ENCODE data around the gene MAS1. TPM values are rescaled to one million over a fixed set of nuclear protein-coding genes. Genes with fewer than 3 reads are reported as not detected.

MAS1 gene
- total and polyA plus RNA-seq, 2 of the 13 experiments (the other 11 are each of a cell fraction or from before 2014, with no cell fraction given): not detected

- TF ChIP-seq SOX13 (IDR thresholded peaks at IDR 0.05) (no peak), SOX13 (CRISPR knock-in tag; conservative IDR thresholded peaks at IDR 0.05 in 1 of 2, IDR thresholded peaks at IDR 0.05 in 1 of 2) (peak in 1 of 2 experiments; percentile 73; a peak in 2 of 4 replicates), ZNF672 (CRISPR knock-in tag; IDR thresholded peaks at IDR 0.05) (no peak), EED (CRISPR knock-in tag; IDR thresholded peaks at IDR 0.05) (no peak), ZFP36L2 (CRISPR knock-in tag; IDR thresholded peaks at IDR 0.05) (no peak), ZNF24 (IDR thresholded peaks at IDR 0.05) (no peak), ATF1 (CRISPR knock-in tag; IDR thresholded peaks at IDR 0.05) (no peak), MYPOP (CRISPR knock-in tag; IDR thresholded peaks at IDR 0.05) (no peak), ZNF564 (CRISPR knock-in tag; IDR thresholded peaks at IDR 0.05) (no peak), ZNF441 (CRISPR knock-in tag; IDR thresholded peaks at IDR 0.05; ENCODE audit: borderline replicate concordance) (no peak), ZMYM3 (CRISPR knock-in tag; IDR thresholded peaks at IDR 0.05) (no peak), ZNF446 (CRISPR knock-in tag; IDR thresholded peaks at IDR 0.05) (no peak), ELF3 (CRISPR knock-in tag; IDR thresholded peaks at IDR 0.05) (peak; percentile 56; the same call in 1 of the 2 replicates), GATAD1 (CRISPR knock-in tag; IDR thresholded peaks at IDR 0.05) (peak; percentile 28; the same call in 1 of the 2 replicates), NFYC (CRISPR knock-in tag; IDR thresholded peaks at IDR 0.05) (no peak), ZNF556 (CRISPR knock-in tag; IDR thresholded peaks at IDR 0.05; ENCODE audit: borderline replicate concordance) (peak; percentile 24; the same call in 1 of the 2 replicates), XRCC5 (optimal IDR thresholded peaks at IDR 0.05; ENCODE audit: low read length) (no peak)
- TF ChIP-seq, protein P1, sequence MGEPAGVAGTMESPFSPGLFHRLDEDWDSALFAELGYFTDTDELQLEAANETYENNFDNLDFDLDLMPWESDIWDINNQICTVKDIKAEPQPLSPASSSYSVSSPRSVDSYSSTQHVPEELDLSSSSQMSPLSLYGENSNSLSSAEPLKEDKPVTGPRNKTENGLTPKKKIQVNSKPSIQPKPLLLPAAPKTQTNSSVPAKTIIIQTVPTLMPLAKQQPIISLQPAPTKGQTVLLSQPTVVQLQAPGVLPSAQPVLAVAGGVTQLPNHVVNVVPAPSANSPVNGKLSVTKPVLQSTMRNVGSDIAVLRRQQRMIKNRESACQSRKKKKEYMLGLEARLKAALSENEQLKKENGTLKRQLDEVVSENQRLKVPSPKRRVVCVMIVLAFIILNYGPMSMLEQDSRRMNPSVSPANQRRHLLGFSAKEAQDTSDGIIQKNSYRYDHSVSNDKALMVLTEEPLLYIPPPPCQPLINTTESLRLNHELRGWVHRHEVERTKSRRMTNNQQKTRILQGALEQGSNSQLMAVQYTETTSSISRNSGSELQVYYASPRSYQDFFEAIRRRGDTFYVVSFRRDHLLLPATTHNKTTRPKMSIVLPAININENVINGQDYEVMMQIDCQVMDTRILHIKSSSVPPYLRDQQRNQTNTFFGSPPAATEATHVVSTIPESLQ (CRISPR knock-in tag; conservative IDR thresholded peaks at IDR 0.05): no peak
- TF ChIP-seq, protein P2, sequence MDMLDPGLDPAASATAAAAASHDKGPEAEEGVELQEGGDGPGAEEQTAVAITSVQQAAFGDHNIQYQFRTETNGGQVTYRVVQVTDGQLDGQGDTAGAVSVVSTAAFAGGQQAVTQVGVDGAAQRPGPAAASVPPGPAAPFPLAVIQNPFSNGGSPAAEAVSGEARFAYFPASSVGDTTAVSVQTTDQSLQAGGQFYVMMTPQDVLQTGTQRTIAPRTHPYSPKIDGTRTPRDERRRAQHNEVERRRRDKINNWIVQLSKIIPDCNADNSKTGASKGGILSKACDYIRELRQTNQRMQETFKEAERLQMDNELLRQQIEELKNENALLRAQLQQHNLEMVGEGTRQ (IDR thresholded peaks at IDR 0.05; ENCODE audit: low read depth, low read length): no peak
- TF ChIP-seq, protein P2 (CRISPR knock-in tag; IDR thresholded peaks at IDR 0.05; ENCODE audit: borderline replicate concordance): no peak
- TF ChIP-seq, protein P3, sequence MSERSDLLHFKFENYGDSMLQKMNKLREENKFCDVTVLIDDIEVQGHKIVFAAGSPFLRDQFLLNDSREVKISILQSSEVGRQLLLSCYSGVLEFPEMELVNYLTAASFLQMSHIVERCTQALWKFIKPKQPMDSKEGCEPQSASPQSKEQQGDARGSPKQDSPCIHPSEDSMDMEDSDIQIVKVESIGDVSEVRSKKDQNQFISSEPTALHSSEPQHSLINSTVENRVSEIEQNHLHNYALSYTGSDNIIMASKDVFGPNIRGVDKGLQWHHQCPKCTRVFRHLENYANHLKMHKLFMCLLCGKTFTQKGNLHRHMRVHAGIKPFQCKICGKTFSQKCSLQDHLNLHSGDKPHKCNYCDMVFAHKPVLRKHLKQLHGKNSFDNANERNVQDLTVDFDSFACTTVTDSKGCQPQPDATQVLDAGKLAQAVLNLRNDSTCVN (CRISPR knock-in tag; IDR thresholded peaks at IDR 0.05; ENCODE audit: borderline replicate concordance): peak; percentile 36; the same call in 1 of the 2 replicates
- TF ChIP-seq, protein P4, sequence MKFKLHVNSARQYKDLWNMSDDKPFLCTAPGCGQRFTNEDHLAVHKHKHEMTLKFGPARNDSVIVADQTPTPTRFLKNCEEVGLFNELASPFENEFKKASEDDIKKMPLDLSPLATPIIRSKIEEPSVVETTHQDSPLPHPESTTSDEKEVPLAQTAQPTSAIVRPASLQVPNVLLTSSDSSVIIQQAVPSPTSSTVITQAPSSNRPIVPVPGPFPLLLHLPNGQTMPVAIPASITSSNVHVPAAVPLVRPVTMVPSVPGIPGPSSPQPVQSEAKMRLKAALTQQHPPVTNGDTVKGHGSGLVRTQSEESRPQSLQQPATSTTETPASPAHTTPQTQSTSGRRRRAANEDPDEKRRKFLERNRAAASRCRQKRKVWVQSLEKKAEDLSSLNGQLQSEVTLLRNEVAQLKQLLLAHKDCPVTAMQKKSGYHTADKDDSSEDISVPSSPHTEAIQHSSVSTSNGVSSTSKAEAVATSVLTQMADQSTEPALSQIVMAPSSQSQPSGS (CRISPR knock-in tag; IDR thresholded peaks at IDR 0.05): peak; percentile 55; the same call in 1 of the 2 replicates
- TF ChIP-seq, protein P5, sequence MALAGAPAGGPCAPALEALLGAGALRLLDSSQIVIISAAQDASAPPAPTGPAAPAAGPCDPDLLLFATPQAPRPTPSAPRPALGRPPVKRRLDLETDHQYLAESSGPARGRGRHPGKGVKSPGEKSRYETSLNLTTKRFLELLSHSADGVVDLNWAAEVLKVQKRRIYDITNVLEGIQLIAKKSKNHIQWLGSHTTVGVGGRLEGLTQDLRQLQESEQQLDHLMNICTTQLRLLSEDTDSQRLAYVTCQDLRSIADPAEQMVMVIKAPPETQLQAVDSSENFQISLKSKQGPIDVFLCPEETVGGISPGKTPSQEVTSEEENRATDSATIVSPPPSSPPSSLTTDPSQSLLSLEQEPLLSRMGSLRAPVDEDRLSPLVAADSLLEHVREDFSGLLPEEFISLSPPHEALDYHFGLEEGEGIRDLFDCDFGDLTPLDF (CRISPR knock-in tag; IDR thresholded peaks at IDR 0.05): 0 out of 2 replicates have a peak, but pooled peaks have one; percentile 43
Measured at GRCh38 chr6:159875194-159875593, 15.6 kb upstream of the MAS1 start (continued).

Measured in HepG2 (cell line).